IPS DF 6.9 (cell line): ENCODE data around the gene SPOCD1.

Experiments
- DNase-seq: peaks from one replicate; pipeline ENCODE4 v3.0.0-alpha.2; 2013; ENCODE audit warnings: low read depth, low spot score
- H3K27ac ChIP-seq: one replicate; pipeline ENCODE4 v1.5.1; 2013; ENCODE audit warnings: low read length, control low read depth
- H3K27me3 ChIP-seq: 2 replicates; pipeline ENCODE4 v1.6.1; 2013; ENCODE audit warnings: mild to moderate bottlenecking, low read length; ENCODE audit not compliant: control insufficient read depth, insufficient read depth
- H3K36me3 ChIP-seq: 2 replicates; pipeline ENCODE4 v1.6.1; 2013; ENCODE audit warnings: low read length; ENCODE audit not compliant: control insufficient read depth, insufficient read depth
- H3K4me1 ChIP-seq: 2 replicates; pipeline ENCODE4 v1.6.1; 2013; ENCODE audit warnings: low read length; ENCODE audit not compliant: control insufficient read depth, insufficient read depth
- H3K4me3 ChIP-seq: 2 replicates; pipeline ENCODE4 v1.5.1; 2013; ENCODE audit warnings: mild to moderate bottlenecking, low read length
- H3K9me3 ChIP-seq: 2 replicates; pipeline ENCODE4 v1.6.1; 2013; ENCODE audit warnings: low read length, inconsistent platforms; ENCODE audit not compliant: control insufficient read depth, insufficient read depth
- WGBS: extraction: QIAGEN DNeasy Blood & Tissue Kit; methylation state at CpG from one replicate; pipeline ENCODE4 v1.1.7; 2013; ENCODE audit warnings: mixed read lengths, missing lambda C conversion rate; ENCODE audit not compliant: insufficient read length, insufficient coverage; 5-methylcytosine and 5-hydroxymethylcytosine counted together

Gene SPOCD1

DNA sequence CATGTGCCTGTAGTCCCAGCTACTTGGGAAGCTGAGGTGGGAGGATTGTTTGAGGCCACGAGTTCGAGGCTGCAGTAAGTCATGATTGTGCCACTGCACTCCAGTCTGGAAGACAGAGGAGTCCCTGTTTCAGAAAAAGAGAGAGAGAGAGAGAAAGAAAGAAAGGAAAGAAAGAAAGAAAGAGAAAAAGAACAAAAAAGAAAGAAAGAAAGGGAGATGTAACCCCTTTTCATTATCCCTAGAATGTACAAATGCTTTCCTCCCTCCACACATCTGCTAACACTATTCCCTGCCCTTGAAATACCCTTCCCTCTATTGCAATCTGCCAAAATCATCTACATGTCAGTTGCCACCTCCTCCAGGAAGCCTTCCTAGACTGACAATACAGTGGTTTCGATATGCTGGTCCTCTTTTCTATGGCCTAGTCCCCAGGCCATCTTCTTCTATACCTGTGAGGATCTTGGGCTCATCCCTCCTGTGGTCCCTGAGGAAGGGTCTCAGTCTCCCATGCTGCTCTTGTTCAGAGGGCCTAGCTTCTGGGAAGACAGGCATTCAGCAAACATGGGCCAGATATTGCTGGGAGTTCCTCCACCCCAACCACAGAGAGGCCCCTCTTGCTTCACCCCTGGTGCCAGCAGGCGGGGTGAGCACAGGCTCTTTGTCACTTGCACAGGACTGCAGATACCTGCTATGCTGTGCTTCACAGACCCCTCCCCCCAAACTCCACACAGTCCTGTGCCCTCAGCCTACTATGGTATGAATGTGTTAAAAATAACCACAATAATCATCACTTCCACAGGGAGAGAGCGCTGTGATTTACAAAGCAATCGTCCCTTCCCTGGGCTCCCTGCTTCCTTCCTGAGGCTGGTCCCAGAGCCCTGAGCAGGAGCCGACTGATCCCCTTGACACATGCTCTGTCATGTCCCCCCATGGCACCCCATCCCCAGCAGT is 65.8 kb downstream of the SPOCD1 start:
- DNase-seq = no peak
- Histone ChIP-seq H3K27me3 (no peaks in the 10 kb centered on the region), H3K27ac (no peak overlapping the region), H3K4me3 (no peak overlapping the region), H3K4me1 (peaks cover 10% of the 10 kb centered on the region), H3K36me3 (no peaks in the 10 kb centered on the region), H3K9me3 (no peaks in the 10 kb centered on the region)
- WGBS = no CpG with 5 or more reads among the region's 7 CpGs

DNA sequence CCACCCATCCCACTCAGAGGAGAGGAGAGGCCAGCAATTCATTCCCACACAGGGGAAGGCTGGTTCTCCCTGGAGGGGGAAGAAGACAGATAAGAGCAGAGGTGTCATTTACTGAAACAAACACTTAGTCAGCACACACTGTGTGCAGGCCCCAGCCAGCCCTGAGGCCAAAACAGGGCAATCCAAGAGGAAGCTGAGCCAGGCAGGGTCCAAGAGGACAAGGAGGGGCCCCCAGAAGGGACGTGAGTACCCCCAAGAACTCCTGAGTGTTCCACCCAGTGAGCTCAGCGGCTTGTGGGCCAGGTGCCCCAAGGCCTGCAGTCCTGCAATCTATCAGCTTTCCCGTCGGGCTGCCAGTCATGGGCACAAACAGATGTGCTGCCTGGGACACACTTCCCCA is 67.5 kb downstream of the SPOCD1 start:
- no peak for DNase-seq
- H3K4me1 ChIP-seq = peaks cover 10% of the 10 kb centered on the region
- H3K36me3 ChIP-seq = no peaks in the 10 kb centered on the region
- no peak overlapping the region for H3K4me3 ChIP-seq
- H3K27ac ChIP-seq = no peak overlapping the region
- no peaks in the 10 kb centered on the region for H3K9me3 ChIP-seq
- H3K27me3 ChIP-seq = no peaks in the 10 kb centered on the region
- WGBS = no CpG with 5 or more reads among the region's 4 CpGs

- DNase-seq = no peak
- Histone ChIP-seq H3K36me3 (no peaks in the 10 kb centered on the region), H3K27ac (no peak overlapping the region), H3K9me3 (no peaks in the 10 kb centered on the region), H3K27me3 (no peaks in the 10 kb centered on the region), H3K4me1 (peaks cover 6% of the 10 kb centered on the region), H3K4me3 (no peak overlapping the region)
- no CpG with 5 or more reads among the region's 1 CpG for WGBS
Observed at GRCh38 chr1:31747304-31747703, 68.5 kb downstream of the SPOCD1 start.

GRCh38 chr1:31746687-31747086 is 69.1 kb downstream of the SPOCD1 start:
- WGBS = no CpG with 5 or more reads among the region's 7 CpGs
- H3K27ac ChIP-seq = no peak overlapping the region
- H3K9me3 ChIP-seq = no peaks in the 10 kb centered on the region
- H3K4me1 ChIP-seq = peaks cover 3% of the 10 kb centered on the region; the same call in 1 of the 2 replicates
- H3K36me3 ChIP-seq = no peaks in the 10 kb centered on the region; the same call in 1 of the 2 replicates
- H3K27me3 ChIP-seq = no peaks in the 10 kb centered on the region
- H3K4me3 ChIP-seq = no peak overlapping the region
- no peak for DNase-seq

DNA sequence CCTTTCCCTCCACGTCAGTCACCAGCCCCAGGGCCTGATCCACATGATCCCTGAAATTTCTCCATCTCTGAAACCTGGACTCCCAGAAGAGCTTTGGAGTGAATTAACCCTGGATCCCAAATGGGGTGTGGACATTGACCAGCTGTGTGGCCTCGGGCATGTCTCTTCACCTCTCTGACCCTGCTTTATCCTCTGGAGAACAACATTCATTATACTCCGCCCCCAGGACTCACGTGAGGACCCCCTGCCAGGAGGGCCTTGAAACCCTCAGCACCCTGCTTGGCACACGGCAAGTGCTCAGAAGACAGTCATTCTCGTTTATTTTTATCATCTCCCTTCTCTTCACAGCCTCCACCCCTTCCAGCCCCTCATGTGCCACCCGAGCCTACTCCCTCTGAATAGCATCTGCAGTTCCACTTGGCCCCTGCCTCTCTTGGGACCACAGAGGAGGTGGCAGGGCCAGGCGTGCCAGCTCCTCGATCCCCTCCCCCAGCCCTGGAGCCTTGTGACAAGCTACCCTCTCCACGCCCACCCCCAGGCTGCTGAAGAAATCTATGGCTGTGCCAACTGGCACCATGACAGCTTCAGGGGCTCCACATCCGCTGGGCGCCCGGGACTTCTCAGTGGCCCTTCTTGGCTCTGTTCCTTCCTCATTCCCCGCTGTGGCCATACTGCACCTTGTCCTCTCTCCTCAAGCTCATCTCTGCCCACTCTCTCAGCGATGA is 69.7 kb downstream of the SPOCD1 start:
- Histone ChIP-seq H3K27ac (no peak overlapping the region), H3K27me3 (no peaks in the 10 kb centered on the region), H3K9me3 (no peaks in the 10 kb centered on the region), H3K4me1 (peaks cover 3% of the 10 kb centered on the region; the same call in 1 of the 2 replicates), H3K4me3 (no peak overlapping the region), H3K36me3 (no peaks in the 10 kb centered on the region; the same call in 1 of the 2 replicates)
- DNase-seq = no peak
- no CpG with 5 or more reads among the region's 15 CpGs for WGBS

- no CpG with 5 or more reads among the region's 4 CpGs for WGBS
- Histone ChIP-seq H3K4me1 (no peaks in the 10 kb centered on the region; the same call in 1 of the 2 replicates), H3K36me3 (no peaks in the 10 kb centered on the region; the same call in 1 of the 2 replicates), H3K9me3 (no peaks in the 10 kb centered on the region), H3K27ac (no peak overlapping the region), H3K4me3 (no peak overlapping the region), H3K27me3 (no peaks in the 10 kb centered on the region)
- DNase-seq = no peak
Observed at GRCh38 chr1:31745096-31745945, 70.5 kb downstream of the SPOCD1 start.

DNA sequence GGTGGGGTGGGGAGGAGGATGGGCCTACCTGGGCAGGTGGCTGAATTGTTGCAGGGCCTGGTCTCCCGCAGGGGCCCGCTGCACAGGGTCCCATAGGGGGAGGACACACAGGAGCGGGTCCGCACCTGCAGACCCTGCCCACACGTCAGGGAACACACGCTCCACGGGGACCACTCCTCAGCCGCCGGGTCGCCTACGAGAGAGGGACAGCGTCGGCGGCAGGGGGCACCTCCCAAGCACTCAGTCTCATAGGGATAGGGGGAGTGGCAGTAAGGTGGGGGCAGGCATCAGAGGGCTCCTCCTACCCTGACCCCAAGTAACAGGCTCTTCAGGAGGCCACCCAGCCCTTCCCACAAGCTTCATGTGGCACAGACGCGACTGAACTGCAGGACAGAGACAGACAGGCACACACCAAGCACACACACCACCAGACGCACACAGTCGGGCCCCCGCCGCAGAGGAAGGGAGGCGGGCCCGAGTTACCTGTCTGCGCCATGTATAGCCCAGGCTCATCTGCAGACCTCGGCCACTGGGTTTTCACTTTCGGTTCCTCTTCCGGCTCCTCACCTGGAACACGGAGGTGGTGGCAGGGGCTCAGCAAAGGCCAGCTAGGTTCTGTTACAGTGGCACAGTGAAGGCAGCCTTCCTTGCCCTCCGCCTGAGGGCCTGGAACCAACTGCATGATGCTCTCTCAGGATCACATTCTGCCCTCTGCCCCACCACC is 71.5 kb downstream of the SPOCD1 start:
- Histone ChIP-seq H3K36me3 (no peaks in the 10 kb centered on the region; the same call in 1 of the 2 replicates), H3K27ac (no peak overlapping the region), H3K4me3 (no peak overlapping the region), H3K4me1 (no peaks in the 10 kb centered on the region; the same call in 1 of the 2 replicates), H3K9me3 (no peaks in the 10 kb centered on the region), H3K27me3 (no peaks in the 10 kb centered on the region)
- no peak for DNase-seq
- no CpG with 5 or more reads among the region's 28 CpGs for WGBS

DNA sequence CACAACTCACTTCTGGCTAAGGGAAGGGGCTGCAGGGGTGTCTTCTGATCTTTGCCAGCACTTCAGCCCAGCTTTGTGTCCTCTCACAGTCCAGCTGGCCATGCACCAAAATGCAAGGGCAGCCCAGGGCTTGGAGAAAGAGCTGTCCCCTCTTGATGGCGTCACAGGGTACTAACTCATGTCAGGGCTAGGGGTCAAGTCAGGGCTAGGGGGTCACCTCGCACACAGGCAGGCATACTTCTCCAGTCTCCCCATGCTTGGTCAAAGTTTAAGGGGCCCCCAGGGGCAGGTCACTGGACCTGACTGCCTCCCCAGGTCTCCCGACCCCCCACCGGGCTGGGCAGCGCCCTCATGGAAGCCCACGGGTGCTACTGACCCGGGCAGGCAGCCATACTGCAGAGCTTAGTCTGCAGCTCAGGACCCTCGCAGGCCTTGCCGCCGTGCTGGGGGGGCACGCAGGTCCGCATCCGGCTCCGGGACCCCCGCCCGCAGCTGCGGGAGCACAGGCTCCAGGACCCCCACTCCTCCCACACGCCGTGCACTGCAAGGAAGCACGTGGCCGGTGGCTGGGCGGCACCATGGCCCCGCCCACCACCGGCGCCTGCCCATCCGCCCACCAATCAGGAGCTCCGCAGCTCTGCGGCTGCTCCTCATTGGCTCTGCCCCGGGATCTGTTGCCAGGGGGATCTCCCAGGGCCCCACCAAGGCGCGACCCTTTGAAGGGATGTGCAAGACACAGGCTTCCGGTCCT is 73.2 kb downstream of the SPOCD1 start:
- H3K27me3 ChIP-seq = no peaks in the 10 kb centered on the region
- no peak for DNase-seq
- WGBS = no CpG with 5 or more reads among the region's 32 CpGs
- no peaks in the 10 kb centered on the region; the same call in 1 of the 2 replicates for H3K36me3 ChIP-seq
- H3K27ac ChIP-seq = no peak overlapping the region
- H3K4me1 ChIP-seq = peaks cover 1% of the 10 kb centered on the region; the same call in 1 of the 2 replicates
- H3K9me3 ChIP-seq = no peaks in the 10 kb centered on the region
- no peak overlapping the region for H3K4me3 ChIP-seq
